HG02610 (cell line): ENCODE results near the gene SEMA3B.

ENCODE experiments used
- ATAC-seq: cut with Tn5 transposase; IDR thresholded peaks from one replicate; pipeline ENCODE4 v1.9.1; 2021; ENCODE audit warnings: mild to moderate bottlenecking, moderate library complexity; ENCODE audit not compliant: unreplicated experiment

The SEMA3B gene

DNA sequence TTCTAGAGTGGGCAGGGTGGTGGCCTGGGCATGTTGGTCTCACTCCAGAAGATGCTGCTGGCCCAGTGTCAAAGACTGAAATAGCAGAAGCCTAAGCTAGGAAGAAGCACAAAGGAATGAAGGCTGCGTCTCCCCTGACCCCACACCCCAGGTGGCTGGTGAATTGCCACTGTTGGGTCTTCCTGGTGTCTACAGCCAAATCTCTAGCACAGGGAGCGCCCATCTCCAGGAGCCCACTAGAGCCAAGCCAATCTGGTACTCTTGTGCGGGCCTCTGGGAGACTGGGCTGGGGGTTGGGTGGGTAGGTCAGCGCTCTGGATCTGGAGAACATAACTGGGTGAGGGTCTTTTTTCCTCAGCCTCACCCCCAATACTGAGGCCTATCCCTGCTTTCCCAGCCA lies 58.2 kb downstream of the SEMA3B start:
- no peak for ATAC-seq
